GM18870 (cell line): ENCODE data around the gene CDH23.

Source experiments
- ATAC-seq: cut with Tn5 transposase; IDR thresholded peaks from one replicate; pipeline ENCODE4 v1.9.1; 2021; ENCODE audit warnings: moderate library complexity; ENCODE audit not compliant: unreplicated experiment

CDH23 gene

DNA sequence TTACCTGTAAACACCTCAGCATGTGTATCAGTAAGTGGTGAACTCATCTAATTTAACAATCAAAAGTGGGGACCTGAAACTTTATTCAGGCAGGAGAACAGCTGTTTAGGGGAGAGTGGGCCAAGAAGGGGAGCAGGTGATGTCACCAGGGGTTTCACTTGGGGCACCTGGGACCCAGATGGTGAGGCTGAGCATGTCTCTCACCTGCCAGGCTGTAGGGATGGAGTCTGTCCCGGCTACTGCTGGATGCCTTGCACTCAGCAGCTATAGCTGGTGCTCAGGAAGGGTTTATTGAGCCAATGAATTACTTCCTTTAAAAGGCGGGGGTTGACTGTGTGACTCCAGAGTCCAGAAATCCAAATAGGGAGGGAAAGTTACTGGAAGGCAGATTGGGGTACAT lies 23.0 kb downstream of the CDH23 start:
- ATAC-seq: no peak

DNA sequence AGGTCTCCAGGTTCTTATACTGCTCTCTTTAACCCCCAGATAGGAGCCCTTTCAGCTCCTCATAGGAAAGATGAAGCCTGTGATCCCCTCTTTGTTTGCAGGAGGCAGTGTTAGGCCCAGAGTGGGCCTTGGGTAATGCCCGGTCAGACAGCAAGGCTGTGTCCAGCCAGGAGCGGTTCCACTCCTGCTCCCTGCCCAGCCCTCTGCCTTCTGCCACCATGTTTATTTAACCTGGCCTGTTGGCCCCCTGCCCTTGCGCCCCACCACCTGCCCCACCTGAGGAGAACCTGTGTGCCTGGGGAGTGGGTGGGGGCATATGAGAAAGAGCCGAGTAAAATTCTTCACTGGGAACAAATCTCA lies 24.3 kb downstream of the CDH23 start:
- no peak for ATAC-seq

DNA sequence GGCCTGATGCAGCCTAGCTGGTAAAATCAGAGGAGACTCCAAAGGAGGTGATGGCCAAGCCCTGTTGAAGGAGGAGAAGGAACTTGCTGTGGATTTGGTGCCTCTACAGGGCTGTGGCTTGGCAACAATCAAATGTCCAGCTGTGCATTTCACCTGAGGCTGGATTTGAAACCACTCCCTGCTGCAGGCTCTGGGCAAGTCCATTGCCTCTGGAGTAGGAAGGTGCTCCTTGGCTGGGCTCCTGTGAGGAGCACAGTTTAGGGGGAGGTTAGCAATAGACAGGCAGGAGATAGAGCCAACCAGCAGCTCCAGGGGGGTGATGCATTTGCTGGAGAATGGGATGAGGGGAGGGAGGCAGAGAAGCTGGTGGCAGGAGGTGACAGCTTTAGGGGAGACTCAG lies 26.5 kb downstream of the CDH23 start:
- no peak for ATAC-seq

DNA sequence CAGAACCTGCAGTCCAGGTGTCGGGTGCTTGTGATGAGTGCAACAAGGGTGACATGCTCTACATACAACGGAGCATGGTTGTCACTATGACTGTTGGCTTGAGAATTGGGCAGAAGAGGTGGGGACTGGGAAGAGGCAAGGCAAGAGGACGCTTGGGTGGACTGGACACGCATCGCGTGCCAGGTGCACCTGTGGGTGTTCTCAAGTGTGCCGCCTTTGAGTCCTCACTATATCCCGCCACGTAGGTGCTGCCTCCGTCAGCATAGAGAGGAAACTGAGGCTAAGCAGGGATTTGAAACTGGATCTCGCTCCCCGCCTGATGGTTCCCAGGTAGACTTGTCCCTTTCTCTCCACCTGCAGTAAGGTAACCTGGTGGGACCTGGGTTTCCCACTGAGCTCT lies 27.2 kb downstream of the CDH23 start:
- no peak for ATAC-seq

DNA sequence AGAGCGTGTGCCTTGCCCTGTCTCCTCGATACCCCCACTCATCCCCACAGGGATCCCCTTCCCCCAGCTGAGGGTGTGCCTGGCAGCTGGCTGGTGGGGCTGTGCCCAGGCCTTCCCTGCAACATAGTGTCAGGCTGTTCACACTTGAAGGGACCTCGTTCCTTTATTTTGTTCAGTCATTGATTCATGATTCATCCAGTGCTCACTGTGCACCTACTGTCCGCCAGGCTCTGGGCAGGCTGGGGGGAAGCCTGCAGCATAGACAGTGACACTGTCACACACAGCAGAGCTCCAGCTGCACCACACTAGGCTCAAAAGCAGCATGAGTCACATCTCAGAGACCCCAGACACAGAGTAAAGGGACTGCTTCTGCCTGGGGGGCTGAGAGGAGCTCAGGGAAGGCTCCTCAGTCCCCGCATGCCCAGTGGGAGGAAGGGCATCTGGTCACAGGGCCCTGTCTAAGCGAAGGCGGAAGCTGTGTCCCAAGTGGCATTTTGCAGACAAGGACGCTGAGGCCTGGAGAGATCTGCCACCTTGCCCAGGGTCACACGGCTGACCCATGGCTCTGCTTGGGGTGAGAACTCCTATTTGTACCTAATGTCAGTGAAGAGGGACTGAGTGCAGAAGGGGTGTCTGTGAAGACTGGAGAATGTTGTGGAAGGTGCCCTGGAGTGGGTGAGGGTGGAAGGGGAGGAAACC lies 27.9 kb downstream of the CDH23 start:
- ATAC-seq: no peak

DNA sequence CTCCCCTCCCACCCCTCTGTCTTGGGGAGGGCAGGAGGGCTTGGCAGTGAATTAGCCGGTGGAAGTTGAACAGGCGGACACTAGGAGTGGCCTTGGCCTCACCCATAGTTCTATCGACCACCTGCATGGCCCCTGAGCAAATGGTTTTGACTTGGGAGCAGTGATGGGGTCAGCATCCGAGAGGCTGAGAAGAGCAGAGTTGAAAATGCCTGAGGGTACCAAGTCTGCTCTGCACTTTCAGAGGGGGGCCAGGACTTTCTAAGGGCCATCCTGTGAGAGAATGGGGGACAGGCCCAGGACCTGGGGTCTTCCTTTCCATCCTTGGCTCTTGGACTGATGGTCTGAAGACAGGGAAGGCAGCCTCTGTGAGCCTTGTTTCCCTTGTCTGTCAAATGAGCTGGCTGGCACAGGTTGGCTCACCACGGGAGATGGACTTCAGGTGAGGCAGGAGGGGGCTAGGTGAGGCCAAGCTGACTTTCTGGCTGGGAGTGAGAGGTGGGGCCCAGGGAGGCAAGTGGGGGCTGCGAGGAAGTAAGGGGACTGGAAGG lies 29.4 kb downstream of the CDH23 start:
- no peak for ATAC-seq

DNA sequence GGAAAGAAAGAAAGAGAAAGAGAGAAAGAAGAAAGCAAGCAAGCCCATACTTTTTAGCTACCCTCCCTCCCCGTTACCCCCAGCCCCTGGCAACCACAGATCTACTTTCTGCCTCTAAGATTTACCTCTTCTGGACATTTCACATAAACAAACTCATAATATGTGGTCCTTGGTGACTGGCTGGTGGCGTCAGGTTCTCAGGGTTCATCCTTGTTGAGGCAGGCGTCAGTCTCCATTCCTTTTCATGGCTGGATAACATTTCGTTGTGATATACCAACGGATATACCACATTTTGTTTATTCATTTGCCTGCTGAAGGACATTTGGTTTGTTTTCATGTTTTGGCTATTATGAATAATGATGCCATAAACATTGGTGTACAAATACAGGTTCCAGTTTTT lies 30.5 kb downstream of the CDH23 start:
- no peak for ATAC-seq

DNA sequence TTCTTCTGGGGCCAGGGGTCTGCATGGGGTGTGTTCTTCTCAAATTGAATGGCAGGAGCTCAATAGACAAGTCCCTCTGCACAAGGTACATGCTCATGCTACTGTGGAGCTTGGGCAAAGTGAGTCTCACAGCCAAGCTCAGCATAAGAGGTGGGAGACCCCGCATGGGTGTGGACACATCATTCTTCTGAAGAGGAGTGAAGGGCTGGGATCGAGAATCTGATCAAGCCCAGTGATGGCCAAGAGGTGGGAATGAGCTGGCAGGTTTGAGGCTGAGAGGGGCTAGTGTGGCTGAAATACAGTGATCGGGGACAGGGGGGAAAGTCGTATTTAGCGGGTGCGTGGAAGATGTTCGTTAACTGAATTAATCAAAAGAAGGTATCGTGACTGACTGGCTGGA lies 32.6 kb downstream of the CDH23 start:
- no peak for ATAC-seq

DNA sequence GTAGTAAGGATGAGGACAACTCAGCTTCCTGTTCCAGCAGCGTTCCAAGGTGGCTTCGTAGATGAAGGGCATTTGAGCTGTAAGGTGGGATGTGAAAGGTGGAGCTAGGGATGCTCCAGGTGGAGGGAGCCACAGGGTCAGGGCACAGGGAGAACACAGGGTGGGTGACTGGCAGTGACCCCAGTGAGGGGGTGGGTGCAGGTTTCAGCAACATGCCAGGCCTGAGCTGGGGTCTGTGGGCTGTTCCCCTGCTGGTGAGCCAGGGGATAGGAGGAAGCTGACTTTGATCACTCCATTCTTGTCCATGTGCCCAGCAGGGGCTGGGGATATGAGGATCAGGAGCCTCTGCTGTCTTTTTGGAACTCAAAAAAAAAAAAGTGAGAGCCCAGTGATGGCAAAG lies 33.2 kb downstream of the CDH23 start:
- no peak for ATAC-seq

DNA sequence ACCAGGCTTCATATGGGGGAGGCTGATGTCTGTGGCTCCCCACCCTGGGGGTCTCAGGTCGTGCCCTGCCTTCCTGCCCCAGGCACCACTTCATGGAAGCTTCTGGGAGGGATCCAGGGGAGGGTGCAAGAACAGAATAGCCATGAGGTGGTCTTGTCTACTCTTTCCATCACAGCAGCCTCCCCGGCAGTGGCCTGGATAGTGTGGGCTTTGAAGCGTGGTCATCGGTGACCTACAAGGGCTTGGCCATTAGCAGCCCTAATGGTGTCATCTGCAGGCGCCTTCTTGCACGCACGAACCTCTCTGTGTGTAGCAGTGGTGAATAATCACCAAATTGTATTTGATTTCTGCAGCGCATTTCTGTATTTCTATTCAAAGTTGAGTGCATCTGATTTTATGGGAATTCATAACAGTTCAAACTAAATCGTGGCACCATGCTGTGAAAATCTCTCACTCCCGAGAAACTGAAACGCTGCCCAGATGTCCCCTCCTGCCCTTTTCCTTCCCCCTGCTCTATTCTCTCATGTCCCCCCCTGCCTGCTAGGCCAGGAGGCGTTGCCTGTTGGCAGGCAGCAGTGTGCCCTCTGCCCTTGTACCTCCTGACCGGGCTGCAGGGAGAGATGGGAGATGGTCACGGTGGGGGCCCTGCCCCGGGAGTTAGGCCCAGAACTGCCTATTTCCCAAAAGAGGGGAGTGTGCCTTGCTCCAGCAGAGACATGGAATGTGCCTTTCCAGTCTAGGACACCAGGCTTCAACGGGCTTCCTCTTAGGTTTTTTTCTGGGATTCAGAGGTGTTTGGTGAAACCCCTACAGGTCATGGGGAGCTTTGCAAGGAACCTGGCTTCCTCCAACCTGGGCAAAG lies 34.8 kb downstream of the CDH23 start:
- ATAC-seq: no peak

DNA sequence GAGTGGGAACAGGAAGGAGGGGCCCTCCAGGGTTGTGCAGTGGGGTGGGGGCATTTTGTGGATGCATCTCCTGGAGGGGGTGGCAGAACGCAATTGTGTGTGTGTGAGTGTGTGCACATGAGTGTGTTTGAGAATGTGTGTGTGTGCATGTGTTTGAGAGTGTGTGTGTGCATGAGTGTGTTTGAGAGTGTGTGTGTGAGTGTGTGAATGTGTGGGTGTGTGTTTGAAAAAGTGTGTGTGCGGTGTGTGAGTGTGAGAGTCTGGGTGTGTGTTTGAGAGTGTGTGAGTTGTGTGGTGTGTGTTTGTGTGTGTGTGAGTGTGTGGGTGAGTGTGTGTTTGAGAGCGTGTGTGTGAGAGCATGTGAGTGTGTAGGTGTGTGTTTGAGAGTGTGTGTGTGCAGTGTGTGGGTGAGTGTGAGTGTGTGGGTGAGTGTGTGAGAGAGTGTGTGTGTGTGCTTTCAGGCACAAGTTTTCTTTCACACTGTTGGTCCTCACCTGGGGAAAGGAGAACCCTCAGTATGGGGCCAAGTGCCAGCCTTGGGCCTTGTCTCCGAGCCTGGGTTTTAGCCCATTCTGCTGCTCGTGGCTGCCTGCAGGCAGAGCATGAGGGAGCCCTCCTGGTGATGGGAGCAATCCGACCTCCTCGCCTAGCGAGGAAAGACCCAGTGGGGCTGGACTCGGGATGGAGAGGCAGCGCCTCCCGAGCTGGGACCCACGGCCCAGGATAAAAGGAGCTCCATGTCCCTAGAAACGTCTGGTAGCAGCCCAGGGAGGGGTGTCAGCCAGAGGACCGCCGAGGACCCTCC lies 35.6 kb downstream of the CDH23 start:
- no peak for ATAC-seq

DNA sequence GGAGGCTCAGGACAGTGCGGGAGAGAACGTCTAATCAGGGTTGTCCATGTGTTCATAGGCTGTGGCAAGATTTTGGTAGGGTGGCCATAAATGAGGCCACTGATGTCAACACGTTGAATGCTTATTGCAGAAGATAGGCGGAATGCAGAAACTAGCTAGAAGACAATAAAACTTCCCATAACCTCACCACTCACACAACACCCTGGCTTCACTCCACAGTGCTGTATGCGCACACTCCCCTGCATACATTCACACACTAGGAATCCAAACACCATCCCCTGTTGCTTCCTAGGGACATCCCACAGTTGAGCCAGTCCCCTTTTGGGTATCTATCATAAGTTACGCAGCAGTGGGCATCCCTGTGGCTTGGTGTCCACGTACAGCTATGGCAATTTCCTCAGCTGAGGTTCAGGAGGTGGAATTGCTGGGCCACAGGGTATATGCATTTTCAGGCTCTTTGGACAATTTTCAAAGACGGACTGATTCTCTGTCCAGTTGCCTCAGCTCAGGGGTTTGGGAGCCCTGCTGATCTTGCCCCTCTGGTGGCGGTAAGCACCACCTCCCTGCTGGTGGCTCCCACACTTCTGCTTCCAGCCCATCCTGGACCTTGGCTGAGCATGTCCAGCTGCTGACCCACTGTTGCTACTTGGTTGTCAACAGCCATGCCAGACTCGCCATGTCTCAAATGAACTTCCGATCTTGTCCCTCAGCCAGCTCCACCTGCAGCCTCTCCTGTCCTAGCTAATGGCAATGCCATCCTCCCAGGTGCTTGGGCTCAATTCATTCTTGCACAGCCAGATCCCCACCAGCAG lies 36.4 kb downstream of the CDH23 start:
- ATAC-seq: no peak

DNA sequence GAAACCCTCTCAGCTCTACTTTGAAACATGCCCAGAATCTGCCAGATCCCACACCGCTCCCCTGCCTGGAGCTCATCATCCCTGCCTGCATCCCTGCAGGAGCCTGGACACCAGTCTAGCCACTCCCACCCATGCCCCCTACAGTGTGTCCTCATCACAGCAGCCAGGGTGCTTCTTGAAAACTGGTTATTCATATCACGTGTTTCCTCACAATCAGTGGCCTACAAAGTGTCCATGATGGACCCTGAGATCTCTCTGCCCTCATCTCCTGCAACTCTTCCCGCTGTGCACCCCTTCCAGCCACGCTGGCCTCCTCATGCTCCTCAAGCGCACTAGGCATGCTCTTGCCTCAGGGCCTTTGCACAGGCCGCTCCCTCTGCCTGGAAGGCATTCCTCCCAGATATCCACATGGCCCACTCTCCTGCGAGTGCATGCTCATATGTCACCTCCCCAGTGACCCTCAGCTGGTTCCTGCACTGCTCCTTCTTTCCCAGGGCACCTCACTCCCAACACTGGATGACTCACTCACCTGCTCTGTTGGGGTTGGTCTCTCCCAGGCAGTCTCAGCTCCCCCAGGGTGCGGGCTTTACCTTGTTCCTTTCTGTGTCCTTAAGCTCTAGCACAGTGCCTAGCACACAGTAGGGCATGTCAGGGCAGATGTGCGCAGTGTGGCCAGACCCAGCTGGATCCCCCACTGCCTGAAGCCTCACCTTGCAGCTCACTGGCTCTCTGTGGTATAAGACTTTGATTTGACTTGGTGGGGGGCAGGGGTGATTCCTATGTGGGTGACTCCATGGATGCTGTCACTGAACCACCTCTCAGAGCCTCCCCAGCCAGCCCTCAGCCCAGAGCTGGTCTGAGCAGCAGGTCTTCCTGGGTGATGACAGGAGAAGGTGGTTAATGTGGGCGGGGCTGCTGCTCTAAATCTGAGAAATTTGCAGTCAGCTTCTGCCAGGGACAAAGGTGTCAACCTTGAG lies 37.3 kb downstream of the CDH23 start:
- ATAC-seq: no peak

DNA sequence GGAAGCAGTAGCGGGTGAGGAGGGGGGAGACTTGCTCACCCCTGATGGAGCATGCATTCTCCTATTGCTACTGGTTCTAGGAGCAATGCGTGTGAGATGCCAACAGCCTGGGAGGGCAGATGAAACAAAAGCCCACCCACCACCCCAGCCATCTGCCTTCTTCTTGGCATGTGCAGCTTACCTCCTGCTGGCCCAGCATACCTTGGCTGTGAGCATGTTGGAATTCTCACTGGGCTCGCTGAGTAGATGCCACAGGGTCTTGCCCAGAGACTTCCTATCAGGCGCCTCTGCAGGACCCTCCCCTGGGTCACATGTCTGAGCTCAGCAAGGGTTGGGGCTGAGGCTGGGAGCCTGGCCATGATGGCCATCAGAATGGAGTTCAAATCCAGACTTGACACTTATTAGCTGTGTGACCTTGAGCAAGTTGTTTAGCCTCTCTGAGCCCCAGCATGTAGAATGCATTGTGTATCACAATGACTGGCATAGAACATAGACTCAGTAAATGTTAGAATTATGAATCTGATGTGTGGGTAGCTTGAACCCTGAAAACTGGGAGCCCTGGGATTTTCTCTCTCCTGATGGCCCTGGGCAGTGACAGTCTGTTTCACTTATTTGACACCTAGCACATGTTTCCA lies 38.2 kb downstream of the CDH23 start:
- no peak for ATAC-seq

DNA sequence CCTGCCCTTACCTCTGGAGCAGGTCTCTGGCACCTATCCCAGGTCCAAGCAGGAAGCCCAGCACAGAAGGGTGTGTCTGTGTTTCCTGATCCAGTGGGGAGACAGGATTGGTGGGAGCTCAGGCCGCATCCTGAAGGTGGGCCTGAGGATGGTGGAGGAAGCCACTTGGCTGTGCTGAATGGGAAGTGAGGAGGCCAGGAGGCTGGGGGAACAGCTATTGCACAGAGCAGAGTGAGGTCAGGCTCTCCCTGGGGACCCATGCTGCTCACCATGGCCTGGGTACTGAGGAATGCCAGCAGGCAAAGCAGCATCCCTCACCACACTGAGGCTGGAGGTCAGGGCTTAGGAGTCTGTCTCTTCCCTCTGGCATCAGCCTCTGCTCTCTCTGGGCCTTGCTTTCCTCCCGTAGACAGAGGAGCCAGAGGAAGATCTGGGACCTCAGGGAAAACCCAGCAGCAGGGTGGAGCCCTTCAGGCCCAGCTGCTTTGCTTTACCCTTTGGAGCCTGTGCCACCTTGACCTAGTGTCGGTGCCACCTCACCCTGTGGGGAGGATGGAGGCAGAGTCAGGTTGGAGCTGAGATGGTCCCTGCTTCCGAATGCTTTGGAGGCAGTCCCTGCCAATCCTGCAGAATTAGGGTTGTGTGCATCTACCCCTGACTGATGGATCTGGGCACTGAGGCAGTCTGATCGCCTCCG lies 39.0 kb downstream of the CDH23 start:
- ATAC-seq: no peak

DNA sequence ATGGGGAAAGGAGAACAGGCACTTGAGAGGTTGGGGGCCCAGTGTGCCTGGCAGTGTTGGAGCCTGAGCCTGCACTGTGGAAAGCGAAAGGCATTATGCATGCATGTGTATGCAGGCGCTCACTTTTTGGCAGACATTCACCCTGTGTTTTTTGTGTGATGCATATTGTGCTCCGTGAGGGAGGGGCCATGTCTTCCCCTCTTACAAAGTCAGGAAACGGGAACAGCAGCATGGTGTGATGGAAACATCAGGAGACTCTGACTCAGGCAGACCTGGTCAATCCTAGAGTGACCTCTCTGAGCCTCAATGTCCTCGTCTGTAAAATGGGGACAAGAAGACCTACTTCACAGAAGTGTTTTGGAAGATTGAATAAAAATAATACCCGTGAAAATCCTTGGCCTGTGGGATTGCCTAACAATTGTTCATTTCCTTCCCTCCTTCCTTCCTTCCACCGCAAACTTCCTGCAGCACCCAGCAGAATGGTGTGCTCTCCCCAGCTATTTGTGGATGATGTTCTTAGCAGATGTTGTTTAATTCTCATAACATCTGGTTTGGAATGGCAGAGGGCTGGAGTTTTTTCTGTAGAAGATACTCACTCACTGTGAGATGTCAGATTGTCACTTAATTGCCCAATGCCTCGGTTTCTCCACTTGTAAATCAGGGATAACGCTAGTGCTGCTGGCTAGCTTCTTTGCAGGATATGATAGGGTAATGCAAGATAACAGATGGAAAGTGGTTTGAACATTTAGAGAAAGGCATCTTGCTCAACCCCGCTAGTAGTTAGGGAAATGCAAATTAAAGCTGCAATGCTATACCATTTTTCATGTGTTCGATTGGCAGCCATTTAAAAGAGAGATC lies 39.8 kb downstream of the CDH23 start:
- ATAC-seq: no peak

DNA sequence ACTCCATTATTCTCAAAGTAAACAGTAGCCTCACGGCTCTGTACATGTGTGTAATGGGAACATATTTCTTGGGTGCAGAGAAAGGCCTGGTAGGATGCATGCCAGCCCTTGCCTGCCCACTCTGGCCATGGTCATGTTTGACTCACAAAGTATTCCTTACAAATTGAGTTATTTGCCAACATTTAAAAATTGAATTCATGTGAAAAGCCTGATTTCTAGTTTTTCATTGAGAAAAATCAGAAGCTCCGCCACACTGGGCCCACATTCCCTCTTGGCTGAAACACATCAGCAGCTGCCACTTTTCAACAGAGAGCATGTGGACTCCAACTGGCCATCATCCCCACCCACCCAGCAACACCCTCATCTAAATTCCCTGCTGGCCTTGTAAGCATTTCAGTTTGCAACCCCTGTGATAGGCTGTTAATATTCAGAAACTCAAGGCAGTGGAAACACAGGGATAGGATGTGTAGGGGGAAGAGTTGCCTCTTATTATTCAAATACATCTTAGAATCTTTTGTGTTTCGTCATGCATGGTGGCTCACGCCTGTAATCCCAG lies 40.9 kb downstream of the CDH23 start:
- ATAC-seq: no peak
